Measurements from ENCODE around the gene MAPK8IP3.

- no peak for TF ChIP-seq CTCF (IDR thresholded peaks at IDR 0.05)
- no peak for TF ChIP-seq POLR2A (IDR thresholded peaks at IDR 0.05)
Measured at GRCh38 chr16:1656808-1657617, 49.0 kb upstream of the MAPK8IP3 start.

All from Peyer's patch (tissue), 4 donors.